CD14-positive monocyte (primary cell): ENCODE data around the gene EPSTI1. TPM values are rescaled to one million over a fixed set of nuclear protein-coding genes. Genes with fewer than 3 reads are reported as not detected.

Experiments used
- DNase-seq, 3 donors: peaks; one replicate each; pipeline ENCODE4 v3.0.0-alpha.2; 2011 to 2022
- H2AFZ ChIP-seq: 2 replicates; pipeline ENCODE4 v1.6.0; 2012; ENCODE audit warnings: mild to moderate bottlenecking, low read depth, low read length, inconsistent platforms; ENCODE audit not compliant: insufficient read depth, poor library complexity, severe bottlenecking
- H3K27ac ChIP-seq, 2 donors: 1 replicate in 1 of 2; 2 replicates in 1 of 2; pipeline ENCODE4 v1.5.1; 2012 to 2013; ENCODE audit warnings: low read length in 2 of 2, control low read depth in 1 of 2, inconsistent platforms in 1 of 2, low read depth in 1 of 2, mild to moderate bottlenecking in 1 of 2
- H3K27me3 ChIP-seq, 2 donors: one replicate each; pipeline versions ENCODE4 v1.6.0 to v1.6.1; 2011 to 2013; ENCODE audit warnings: low read length in 2 of 2; ENCODE audit not compliant: control insufficient read depth in 2 of 2, insufficient read depth in 2 of 2
- H3K36me3 ChIP-seq, 2 donors: replicated peaks in 1 of 2; 1 replicate in 1 of 2; 2 replicates in 1 of 2; pipeline versions ENCODE4 v1.5.1 to v1.6.1; 2012 to 2013; ENCODE audit warnings: low read length in 2 of 2, control low read depth in 1 of 2, inconsistent platforms in 1 of 2, mild to moderate bottlenecking in 1 of 2; ENCODE audit not compliant: insufficient read depth in 2 of 2, control insufficient read depth in 1 of 2
- H3K4me1 ChIP-seq, 2 donors: 1 replicate in 1 of 2; 2 replicates in 1 of 2; pipeline versions ENCODE4 v1.5.1 to v1.6.1; 2012 to 2013; ENCODE audit warnings: low read length in 2 of 2, control low read depth in 1 of 2, inconsistent platforms in 1 of 2, mild to moderate bottlenecking in 1 of 2, moderate library complexity in 1 of 2; ENCODE audit not compliant: insufficient read depth in 2 of 2, control insufficient read depth in 1 of 2
- H3K4me2 ChIP-seq: replicated peaks from 2 replicates; pipeline ENCODE3; 2012; ENCODE audit warnings: low read length, moderate library complexity, mild to moderate bottlenecking; ENCODE audit not compliant: poor library complexity, severe bottlenecking; ENCODE audit errors: extremely low read depth
- H3K4me3 ChIP-seq, 3 experiments: fragments of 200-600 bp in 1 of 3; sonication (generic) in 1 of 3; replicated peaks in 1 of 3; 1 replicate in 2 of 3; 2 replicates in 1 of 3; pipeline ENCODE4 v1.5.1; 2011 to 2013; ENCODE audit warnings: low read length in 3 of 3, mild to moderate bottlenecking in 3 of 3, control low read depth in 2 of 3, low read depth in 2 of 3, inconsistent platforms in 1 of 3, moderate library complexity in 1 of 3
- H3K79me2 ChIP-seq: 2 replicates; pipeline ENCODE4 v1.6.0; 2012; ENCODE audit warnings: mild to moderate bottlenecking, control low read depth, inconsistent platforms, low read length, moderate library complexity; ENCODE audit not compliant: insufficient read depth
- H3K9ac ChIP-seq: 2 replicates; pipeline ENCODE4 v1.6.0; 2017; ENCODE audit warnings: low read length, mild to moderate bottlenecking; ENCODE audit not compliant: insufficient read depth, poor library complexity, severe bottlenecking
- H3K9me3 ChIP-seq, 2 donors: replicated peaks in 1 of 2; 1 replicate in 1 of 2; 2 replicates in 1 of 2; pipeline versions ENCODE4 v1.5.1 to v1.6.1; 2012 to 2013; ENCODE audit warnings: low read length in 2 of 2, control low read depth in 1 of 2; ENCODE audit not compliant: control insufficient read depth in 1 of 2, insufficient read depth in 1 of 2
- H4K20me1 ChIP-seq: 2 replicates; pipeline ENCODE4 v1.6.0; 2012; ENCODE audit warnings: mild to moderate bottlenecking, low read length, control low read depth, moderate library complexity; ENCODE audit not compliant: insufficient read depth
- H3K27ac Mint-ChIP-seq, 7 donors: one replicate each; pipeline ENCODE4 v1.8.0; 2020; ENCODE audit warnings: mild to moderate bottlenecking in 7 of 7, mixed read lengths in 7 of 7, moderate library complexity in 6 of 7, inconsistent platforms in 2 of 7
- H3K27me3 Mint-ChIP-seq, 3 donors: one replicate each; pipeline ENCODE4 v1.8.0; 2021 to 2022; ENCODE audit warnings: low read depth in 3 of 3, mild to moderate bottlenecking in 3 of 3, mixed read lengths in 3 of 3, moderate library complexity in 3 of 3, inconsistent platforms in 1 of 3
- H3K36me3 Mint-ChIP-seq, 2 donors: one replicate each; pipeline ENCODE4 v1.8.0; 2020; ENCODE audit warnings: mixed read lengths in 2 of 2, inconsistent platforms in 1 of 2, mild to moderate bottlenecking in 1 of 2
- H3K4me1 Mint-ChIP-seq: one replicate; pipeline ENCODE4 v1.8.0; 2020; ENCODE audit warnings: mild to moderate bottlenecking, mixed read lengths
- H3K4me3 Mint-ChIP-seq, 2 donors: one replicate each; pipeline ENCODE4 v1.8.0; 2020; ENCODE audit warnings: mild to moderate bottlenecking in 2 of 2, mixed read lengths in 2 of 2, moderate library complexity in 1 of 2
- H3K9me3 Mint-ChIP-seq, 7 donors: one replicate each; pipeline ENCODE4 v1.8.0; 2020 to 2022; ENCODE audit warnings: mixed read lengths in 7 of 7, mild to moderate bottlenecking in 6 of 7, moderate library complexity in 6 of 7, inconsistent platforms in 2 of 7
- CTCF ChIP-seq: fragments of 200-600 bp; IDR thresholded peaks from one replicate; pipeline ENCODE4 v1.8.0; 2022; ENCODE audit warnings: antibody characterized with exemption, mild to moderate bottlenecking
- WGBS: methylation state at CpG from one replicate; pipeline ENCODE4 v1.1.5; 2013; ENCODE audit warnings: missing lambda C conversion rate; ENCODE audit not compliant: insufficient coverage; 5-methylcytosine and 5-hydroxymethylcytosine counted together
- intact Hi-C, 2 donors: fragments of 100-400 bp; cut with micrococcal nuclease; formaldehyde crosslinking; loops; one replicate each; pipeline versions ENCODE4 v1.15.0 to v1.15.1; 2023
- polyA plus RNA-seq, 3 donors: library from polyadenylated mRNA; depleted of rRNA in 1 of 3; unstranded in 2 of 3; stranded (reverse) in 1 of 3; fragments of 300-500 nt in 2 of 3; fragments of >200 nt in 1 of 3; fragmentation: Illumina TruSeq in 2 of 3; gene quantifications; 1 replicate in 2 of 3; 2 replicates in 1 of 3; pipeline ENCODE4 v1.2.3, GENCODE V29; 2012 to 2021

Gene EPSTI1
- polyA plus RNA-seq, 3 donors = 14.6 to 19.9 (median 16.4) TPM

GRCh38 chr13:43026262-43026661 is 34.2 kb upstream of the EPSTI1 start:
- Histone ChIP-seq H3K27ac (peak overlapping the region in 1 of 2 donors; percentile 21), H3K9me3 (no peaks in the 10 kb centered on the region), H3K4me3 (no peak overlapping the region), H3K36me3 (peaks cover 10 to 20% of the 10 kb centered on the region in 2 donors), H3K27me3 (no peaks in the 10 kb centered on the region), H2AFZ (no peak overlapping the region), H3K4me1 (peaks cover 29 to 36% of the 10 kb centered on the region in 2 donors), H3K9ac (no peak overlapping the region), H3K79me2 (peaks cover 75% of the 10 kb centered on the region), H3K4me2 (peak overlapping the region; percentile 2), H4K20me1 (peaks cover 7% of the 10 kb centered on the region)
- WGBS = no CpG with 5 or more reads among the region's 2 CpGs
- TF ChIP-seq CTCF = no peak
- DNase-seq = peak in 1 of 3 donors; percentile 27
- Mint-ChIP-seq H3K4me3 (no peak overlapping the region), H3K4me1 (peaks cover 42% of the 10 kb centered on the region), H3K36me3 (peaks cover 9 to 16% of the 10 kb centered on the region in 2 donors), H3K27me3 (peaks cover 0 to 2% (median 0%) of the 10 kb centered on the region in 3 donors), H3K27ac (peak overlapping the region in 2 of 7 donors; percentile 42 to 71), H3K9me3 (peaks cover 0 to 2% (median 0%) of the 10 kb centered on the region in 7 donors)
- intact Hi-C loops = no loop called here

GRCh38 chr13:43023289-43023963 is 31.4 kb upstream of the EPSTI1 start, which contains the start of gene DNAJC15:
Gene DNAJC15, plus strand, starts transcription at chr13:43023586. Its CDS starts 41 bp downstream, at chr13:43023627.
- peak within 1 kb of the TSS; percentile 87 for H3K9ac ChIP-seq
- intact Hi-C loops = loop anchor here in 1 of 2 donors (5.0 kb wide), 1 partner anchor 51 kb away; no protein-coding TSS in a partner anchor
- H3K4me2 ChIP-seq = peak within 1 kb of the TSS; percentile 93
- peak; percentile 70 to 83 (median 75) for DNase-seq
- H3K9me3 ChIP-seq = no peaks in the 10 kb centered on the region
- H4K20me1 ChIP-seq = no peaks in the 10 kb centered on the region
- peaks cover 35% of the 10 kb centered on the region for H3K4me1 Mint-ChIP-seq
- WGBS = 4% methylated on average over 45 of the region's 48 CpGs
- H3K27me3 Mint-ChIP-seq = peaks cover 0 to 2% (median 0%) of the 10 kb centered on the region in 3 donors
- TF ChIP-seq CTCF = peak; percentile 21
- peaks cover 29 to 36% of the 10 kb centered on the region in 2 donors for H3K4me1 ChIP-seq
- H3K36me3 ChIP-seq = peaks cover 7 to 8% of the 10 kb centered on the region in 2 donors
- H3K4me3 Mint-ChIP-seq = peak within 1 kb of the TSS; percentile 93 to 98
- H3K4me3 ChIP-seq = peak within 1 kb of the TSS; percentile 65 to 85 (median 81)
- no peaks in the 10 kb centered on the region for H3K27me3 ChIP-seq
- peak within 1 kb of the TSS; percentile 90 for H2AFZ ChIP-seq
- peak within 1 kb of the TSS; percentile 94 to 96 for H3K27ac ChIP-seq
- H3K36me3 Mint-ChIP-seq = peaks cover 7 to 9% of the 10 kb centered on the region in 2 donors
- H3K79me2 ChIP-seq = peaks cover 49% of the 10 kb centered on the region
- H3K27ac Mint-ChIP-seq = peak within 1 kb of the TSS; percentile 95 to 99 (median 97)
- H3K9me3 Mint-ChIP-seq = peaks cover 0 to 2% (median 0%) of the 10 kb centered on the region in 7 donors
